ENCODE data around the gene MASP1. TPM values are rescaled to one million over a fixed set of nuclear protein-coding genes. Genes with fewer than 3 reads are reported as not detected.
A peak's percentile ranks its signal among the peaks of the same experiment; 100 is the strongest.

The MASP1 gene
- total and polyA plus RNA-seq, 2 experiments from 2014 or later, result 1.6 to 3.0 TPM

GRCh38 chr3:187196573-187197334, 94.8 kb downstream of the MASP1 start:
- Mint-ChIP-seq H3K4me3 (no peak overlapping the region), H3K9me3 (no peaks in the 10 kb centered on the region; the same call in 2 of the 3 replicates), H3K36me3 (ENCODE audit: low read depth) (no peaks in the 10 kb centered on the region), H3K27me3 (ENCODE audit: insufficient read depth, low read depth, poor library complexity) (no peaks in the 10 kb centered on the region), H3K27ac (no peak overlapping the region), H3K4me1 (no peaks in the 10 kb centered on the region; the same call in 1 of the 3 replicates)
- TF ChIP-seq JUNB (IDR thresholded peaks at IDR 0.05; ENCODE audit: unreplicated experiment) (no peak), ZNF462 (CRISPR knock-in tag; IDR thresholded peaks at IDR 0.05) (no peak), ZNF114 (CRISPR knock-in tag; IDR thresholded peaks at IDR 0.05) (no peak), CREB1 (CRISPR knock-in tag; IDR thresholded peaks at IDR 0.05; ENCODE audit: low read depth) (no peak), STAT1 (IDR thresholded peaks at IDR 0.05; ENCODE audit: unreplicated experiment) (no peak), EZH2 (IDR thresholded peaks at IDR 0.05; ENCODE audit: low read depth, unreplicated experiment) (no peak), EZH2phosphoT487 (IDR thresholded peaks at IDR 0.05; ENCODE audit: unreplicated experiment) (no peak), NANOG (IDR thresholded peaks at IDR 0.05; ENCODE audit: borderline replicate concordance) (no peak), ETS1 (IDR thresholded peaks at IDR 0.05) (no peak)
- Histone ChIP-seq H3K4me1 (ENCODE audit: insufficient read depth) (no peaks in the 10 kb centered on the region), H4K20me1 (replicated peaks; ENCODE audit: insufficient read depth) (no peaks in the 10 kb centered on the region), H3K9me2 (ENCODE audit: insufficient read depth) (0 out of 2 replicates have a peak, but pooled peaks cover 6% of the 10 kb centered on the region), H3K79me2 (replicated peaks; ENCODE audit: insufficient read depth) (no peaks in the 10 kb centered on the region), H3F3A (replicated peaks; ENCODE audit: low read depth) (no peaks in the 10 kb centered on the region), H3K36me3 (ENCODE audit: insufficient read depth) (no peaks in the 10 kb centered on the region; the same call in 1 of the 2 replicates), H3K27me3 (ENCODE audit: insufficient read depth) (no peaks in the 10 kb centered on the region), H3K27ac (ENCODE audit: low read depth) (no peak overlapping the region), H3K4me2 (no peak overlapping the region), H3K4me3 (no peak overlapping the region), H2AFZ (no peak overlapping the region)
- DNase-seq (ENCODE audit: low spot score), result no peak
- ATAC-seq, result peak; percentile 29; the same call in 2 of the 3 replicates
